ENCODE results near the gene ARID4B.

Gene ARID4B

DNA sequence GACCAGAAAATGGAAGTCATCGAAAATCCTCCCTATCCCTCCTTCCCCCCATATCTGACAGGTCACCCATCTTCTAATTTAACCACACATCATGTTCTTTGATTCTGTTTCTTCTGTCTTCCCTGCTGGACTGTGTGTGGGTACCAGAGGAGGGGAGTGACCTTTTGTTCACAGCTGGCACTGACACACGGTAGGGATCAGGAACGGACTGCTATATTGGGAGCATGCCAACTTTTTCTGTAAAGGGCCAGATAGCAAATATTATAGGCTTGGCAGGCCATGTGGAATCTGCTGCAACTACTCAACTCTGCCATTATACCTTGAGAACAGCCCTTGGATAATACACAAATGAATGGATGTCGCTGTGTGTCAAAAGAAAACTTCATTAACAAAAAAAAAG is 191.9 kb downstream of the ARID4B start:
- Histone ChIP-seq H3K4me2 (ENCODE audit: low read depth, low read length, poor library complexity, severe bottlenecking) (no peak overlapping the region), H3K4me3 (ENCODE audit: insufficient read depth, low read length, poor library complexity, severe bottlenecking) (no peak overlapping the region), H3K79me2 (ENCODE audit: insufficient read depth, low read length) (no peaks in the 10 kb centered on the region), H3K36me3 (ENCODE audit: low read length) (peaks cover 26% of the 10 kb centered on the region; the same call in 1 of the 2 replicates), H3K9me3 (ENCODE audit: insufficient read depth, low read length) (no peaks in the 10 kb centered on the region), H4K20me1 (ENCODE audit: low read depth, low read length) (no peaks in the 10 kb centered on the region), H2AFZ (ENCODE audit: low read depth, low read length, severe bottlenecking) (no peak overlapping the region), H3F3A (ENCODE audit: insufficient read depth) (peaks cover 17% of the 10 kb centered on the region), H3K27ac (ENCODE audit: low read depth, low read length) (no peak overlapping the region), H3K9ac (ENCODE audit: low read length) (no peak overlapping the region), H3K9me2 (replicated peaks; ENCODE audit: insufficient read depth, low read length) (no peaks in the 10 kb centered on the region), H3K27me3 (ENCODE audit: low read length) (no peaks in the 10 kb centered on the region)
- TF ChIP-seq EZH2phosphoT487 (conservative IDR thresholded peaks at IDR 0.05; ENCODE audit: low read length) (no peak), CTCF (IDR thresholded peaks at IDR 0.05; ENCODE audit: insufficient read depth, low read length, poor library complexity, severe bottlenecking) (no peak)

GRCh38 chr1:235134171-235134570 is 193.8 kb downstream of the ARID4B start:
- peaks cover 26% of the 10 kb centered on the region; the same call in 1 of the 2 replicates for H3K36me3 ChIP-seq (ENCODE audit: low read length)
- no peak overlapping the region for H2AFZ ChIP-seq (ENCODE audit: low read depth, low read length, severe bottlenecking)
- no peaks in the 10 kb centered on the region for H3K79me2 ChIP-seq (ENCODE audit: insufficient read depth, low read length)
- no peaks in the 10 kb centered on the region for H3K9me2 ChIP-seq (replicated peaks; ENCODE audit: insufficient read depth, low read length)
- TF ChIP-seq EZH2phosphoT487 (conservative IDR thresholded peaks at IDR 0.05; ENCODE audit: low read length), result no peak
- no peak for TF ChIP-seq CTCF (IDR thresholded peaks at IDR 0.05; ENCODE audit: insufficient read depth, low read length, poor library complexity, severe bottlenecking)
- no peak overlapping the region for H3K9ac ChIP-seq (ENCODE audit: low read length)
- peaks cover 26% of the 10 kb centered on the region for H3F3A ChIP-seq (ENCODE audit: insufficient read depth)
- H3K4me2 ChIP-seq (ENCODE audit: low read depth, low read length, poor library complexity, severe bottlenecking), result no peak overlapping the region
- H3K27me3 ChIP-seq (ENCODE audit: low read length), result no peaks in the 10 kb centered on the region
- no peaks in the 10 kb centered on the region for H3K9me3 ChIP-seq (ENCODE audit: insufficient read depth, low read length)
- no peak overlapping the region for H3K4me3 ChIP-seq (ENCODE audit: insufficient read depth, low read length, poor library complexity, severe bottlenecking)
- H4K20me1 ChIP-seq (ENCODE audit: low read depth, low read length), result no peaks in the 10 kb centered on the region
- H3K27ac ChIP-seq (ENCODE audit: low read depth, low read length), result no peak overlapping the region

DNA sequence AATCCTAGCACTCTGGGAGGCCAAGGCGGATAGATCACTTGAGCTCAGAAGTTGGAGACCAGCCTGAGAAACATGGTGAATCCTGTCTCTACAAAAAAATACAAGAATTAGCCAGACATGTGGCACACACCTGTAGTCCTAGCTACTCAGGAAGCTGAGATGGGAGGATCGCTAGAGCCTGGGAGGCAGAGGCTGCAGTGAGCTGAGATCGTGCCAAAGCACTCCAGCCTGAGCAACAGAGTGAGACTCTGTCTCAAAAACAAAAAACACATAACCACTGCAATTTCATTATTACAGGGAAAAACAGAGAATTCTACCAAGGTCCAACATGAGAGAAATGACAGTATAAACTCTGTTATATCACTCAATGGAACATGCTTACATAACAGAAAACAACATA is 194.9 kb downstream of the ARID4B start:
- H3K4me2 ChIP-seq (ENCODE audit: low read depth, low read length, poor library complexity, severe bottlenecking), result no peak overlapping the region
- H2AFZ ChIP-seq (ENCODE audit: low read depth, low read length, severe bottlenecking), result no peak overlapping the region
- H3K9me3 ChIP-seq (ENCODE audit: insufficient read depth, low read length), result no peaks in the 10 kb centered on the region
- no peak overlapping the region for H3K27ac ChIP-seq (ENCODE audit: low read depth, low read length)
- no peaks in the 10 kb centered on the region for H3K27me3 ChIP-seq (ENCODE audit: low read length)
- peaks cover 19% of the 10 kb centered on the region; the same call in 1 of the 2 replicates for H3K36me3 ChIP-seq (ENCODE audit: low read length)
- no peak overlapping the region for H3K4me3 ChIP-seq (ENCODE audit: insufficient read depth, low read length, poor library complexity, severe bottlenecking)
- no peaks in the 10 kb centered on the region for H3K9me2 ChIP-seq (replicated peaks; ENCODE audit: insufficient read depth, low read length)
- peaks cover 26% of the 10 kb centered on the region for H3F3A ChIP-seq (ENCODE audit: insufficient read depth)
- no peak overlapping the region for H3K9ac ChIP-seq (ENCODE audit: low read length)
- TF ChIP-seq EZH2phosphoT487 (conservative IDR thresholded peaks at IDR 0.05; ENCODE audit: low read length) (no peak), CTCF (IDR thresholded peaks at IDR 0.05; ENCODE audit: insufficient read depth, low read length, poor library complexity, severe bottlenecking) (no peak)
- H4K20me1 ChIP-seq (ENCODE audit: low read depth, low read length), result no peaks in the 10 kb centered on the region
- H3K79me2 ChIP-seq (ENCODE audit: insufficient read depth, low read length), result peaks cover 6% of the 10 kb centered on the region
